ENCODE results near the gene S100A11.

The S100A11 gene

DNA sequence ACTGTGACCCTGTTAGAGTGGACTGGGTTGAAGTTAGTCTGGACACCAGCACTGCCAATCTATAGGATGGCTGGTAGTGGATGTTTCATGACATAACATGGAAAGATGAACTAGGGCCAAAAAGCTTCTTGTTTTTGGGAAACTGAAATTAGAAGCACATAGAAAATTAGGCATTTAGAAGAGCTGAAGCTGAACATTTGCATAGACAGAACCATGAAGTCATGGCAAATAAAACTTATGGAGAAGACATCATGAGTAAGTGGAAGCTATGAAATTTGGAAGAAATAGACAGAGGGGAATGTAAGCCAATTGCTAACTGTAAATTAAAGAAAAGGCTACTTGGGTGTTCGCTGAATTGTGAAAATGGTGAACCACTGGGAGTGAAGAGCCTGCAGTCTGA is 2.7 kb upstream of the S100A11 start:
- DNase-seq (ENCODE audit: low read depth) = no peak

DNA sequence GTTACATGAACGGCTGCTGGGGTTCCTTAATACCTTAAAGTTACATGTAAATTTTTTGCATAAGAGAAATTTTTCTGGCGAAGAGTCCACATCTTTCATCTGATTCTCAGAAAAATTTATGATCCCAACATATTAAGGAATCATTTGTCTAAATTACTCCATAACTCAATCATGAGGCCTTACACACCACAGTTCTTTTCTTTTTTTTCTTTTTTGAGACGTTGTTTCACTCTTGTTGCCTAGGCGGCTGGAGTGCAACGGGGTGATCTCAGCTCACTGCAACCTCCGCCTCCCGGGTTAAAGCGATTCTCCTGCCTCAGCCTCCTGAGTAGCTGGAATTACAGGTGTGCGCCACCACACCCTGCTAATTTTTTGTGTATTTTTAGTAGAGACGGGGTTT is 2.1 kb upstream of the S100A11 start:
- no peak for DNase-seq (ENCODE audit: low read depth)

DNA sequence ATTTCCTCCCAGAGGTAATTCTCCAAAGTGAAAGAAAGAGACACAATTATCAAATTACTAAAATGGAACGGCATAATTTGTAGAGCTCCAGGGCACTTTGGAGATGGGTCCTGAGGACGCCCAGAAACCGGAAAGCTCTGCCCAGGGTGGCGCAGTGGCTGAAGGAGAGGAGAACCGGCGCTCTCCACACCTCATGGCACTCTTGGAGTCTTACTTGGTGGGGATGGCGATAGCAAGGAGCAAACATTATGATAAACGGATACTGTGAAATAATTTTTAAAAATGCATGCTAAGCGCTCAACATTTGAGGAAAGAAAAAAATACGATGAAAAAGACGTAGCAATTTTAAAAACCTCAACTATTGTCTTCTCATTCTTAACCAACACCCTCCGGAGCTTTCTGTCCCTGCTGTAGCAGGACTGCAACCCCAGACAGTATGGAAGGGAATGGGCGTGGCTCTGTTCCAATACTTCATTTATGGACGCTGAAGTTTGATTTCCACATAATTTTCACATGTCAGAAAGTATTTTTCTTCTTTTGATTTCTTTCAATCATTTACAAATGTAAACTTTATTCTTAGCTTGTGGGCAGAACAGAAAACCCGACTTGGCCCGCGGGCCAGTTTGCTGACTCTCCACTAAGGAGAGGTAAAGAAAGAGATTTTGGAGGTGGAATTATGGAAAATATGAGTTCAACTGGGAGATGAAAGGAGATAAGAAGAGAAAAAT is 1.1 kb downstream of the S100A11 start:
- DNase-seq (ENCODE audit: low read depth) = no peak

DNA sequence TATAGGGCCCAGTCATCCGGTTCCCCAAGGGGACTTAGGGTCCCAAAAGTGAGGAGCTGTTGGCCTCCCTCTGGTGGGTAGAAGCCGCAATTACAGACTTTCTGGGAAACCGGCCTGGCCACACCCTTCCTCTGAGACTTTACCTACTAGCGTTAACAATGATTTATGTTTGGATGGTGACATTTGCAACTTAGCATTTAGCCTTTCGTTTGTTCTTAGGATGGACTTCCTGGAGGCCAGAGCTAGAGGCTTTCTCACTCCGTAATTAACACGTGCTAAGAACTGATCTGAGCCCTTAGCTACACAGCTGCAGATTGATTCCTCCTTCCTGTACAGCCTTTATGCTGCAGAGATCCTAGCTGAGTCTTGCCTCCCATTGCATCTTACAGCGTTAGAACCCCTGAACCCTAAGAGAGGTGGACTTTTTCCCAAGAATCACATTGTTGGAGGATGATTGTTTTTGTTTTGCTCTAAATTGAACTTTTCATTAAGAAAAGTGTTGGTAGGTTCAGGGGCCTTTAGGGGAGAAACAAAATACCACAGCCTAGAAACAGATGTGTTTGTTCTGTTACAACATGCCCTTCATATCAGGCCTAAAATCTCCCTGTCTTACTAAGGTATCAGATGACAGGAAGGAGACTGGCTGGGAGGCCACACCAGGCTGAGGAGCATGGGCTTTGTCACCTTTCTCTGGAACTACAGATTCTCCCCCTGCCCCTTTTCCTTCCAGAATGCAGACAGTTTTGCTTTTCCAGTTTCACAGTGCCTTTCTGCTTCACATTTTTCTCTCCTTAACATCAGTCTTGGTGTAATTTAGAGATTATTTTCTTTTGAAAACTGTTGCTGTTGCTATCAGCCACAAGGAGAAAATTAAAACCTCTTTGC is 1.9 kb downstream of the S100A11 start:
- peak; percentile 56 for DNase-seq (ENCODE audit: low read depth)

DNA sequence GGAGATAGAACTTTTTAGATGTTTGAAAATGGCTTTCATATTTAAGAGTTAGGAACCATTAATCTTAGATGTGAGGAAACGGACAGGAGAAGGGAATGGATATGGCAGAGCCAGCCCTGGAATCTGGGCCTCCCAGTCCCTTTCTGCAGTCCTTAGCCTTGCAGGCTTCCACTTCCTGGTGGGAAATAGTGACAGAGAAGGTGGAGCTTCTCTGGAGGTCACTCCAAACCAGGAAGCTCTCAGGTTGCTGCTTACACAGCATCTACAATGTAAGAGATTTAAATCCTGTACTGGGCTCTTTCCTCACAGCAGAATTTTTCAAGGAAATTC is 2.5 kb downstream of the S100A11 start:
- DNase-seq (ENCODE audit: low read depth) = no peak

DNA sequence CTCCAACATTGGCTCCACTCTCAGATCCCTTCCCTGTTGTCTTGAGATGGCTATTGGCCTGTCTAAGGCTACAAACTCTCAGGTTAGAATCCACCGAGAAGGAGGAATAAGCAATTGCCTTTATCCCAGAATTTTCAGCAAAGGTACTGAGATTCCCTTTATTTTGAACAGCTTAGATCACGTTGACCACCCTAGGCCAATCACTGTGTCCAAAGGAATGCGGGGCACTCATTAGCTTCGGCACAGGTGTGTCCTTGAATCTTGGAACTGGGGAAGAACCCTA is 6.9 kb downstream of the S100A11 start:
- no peak for DNase-seq (ENCODE audit: low read depth)

DNA sequence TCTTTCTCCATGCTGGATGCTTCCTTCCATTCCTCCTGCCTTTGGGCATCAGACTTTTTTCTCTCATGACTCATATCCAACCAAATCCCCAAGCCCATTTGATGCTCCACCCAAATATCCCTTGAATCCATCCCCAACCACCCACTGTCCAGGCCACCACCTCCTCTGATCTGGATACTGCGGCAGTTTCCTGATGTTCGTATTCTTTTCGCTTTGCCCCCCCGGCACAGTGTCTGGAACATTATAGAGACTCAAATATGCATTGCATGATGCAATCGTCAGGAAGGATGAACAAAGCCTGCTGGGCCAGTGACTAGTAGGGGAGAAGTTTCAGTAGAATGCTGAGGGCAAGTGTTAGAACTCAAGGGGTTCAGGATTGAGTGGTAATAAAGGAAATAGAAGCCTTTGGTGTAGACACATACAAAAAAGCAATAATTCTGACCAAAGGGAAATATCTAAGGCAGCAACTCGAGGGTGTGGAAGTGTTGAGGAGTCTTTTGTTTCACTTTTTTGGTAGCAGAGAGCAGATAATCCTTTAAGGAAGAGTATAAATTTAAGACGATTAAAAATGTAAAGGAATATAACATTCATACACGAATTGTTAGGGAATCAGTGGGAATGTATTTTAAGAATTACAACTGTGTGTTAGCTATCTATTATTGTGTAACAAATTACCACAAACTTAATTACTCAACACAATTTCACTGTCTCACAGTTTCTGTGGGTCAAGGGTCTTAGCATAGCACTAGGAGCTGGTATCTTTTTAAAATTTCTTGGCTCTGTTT is 7.5 kb downstream of the S100A11 start:
- no peak for DNase-seq (ENCODE audit: low read depth)

DNA sequence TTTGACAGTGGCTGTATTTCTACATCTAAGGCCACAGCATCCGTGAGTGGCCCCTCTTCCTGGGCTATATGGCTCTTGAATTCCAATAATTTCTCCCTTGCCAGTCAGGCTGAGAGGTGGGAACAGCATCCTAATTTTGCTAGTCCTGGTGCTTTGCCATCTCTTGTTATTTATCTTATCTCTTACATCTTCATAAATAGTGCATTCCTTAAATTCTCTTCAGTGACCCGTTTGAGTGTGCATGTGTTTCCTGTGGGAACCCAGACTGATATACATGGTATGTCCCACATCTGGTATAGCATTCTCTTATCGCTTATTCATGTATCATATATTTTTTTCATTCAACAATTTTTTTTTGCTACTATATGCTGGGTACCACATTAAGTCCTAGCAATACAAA is 9.9 kb downstream of the S100A11 start:
- DNase-seq (ENCODE audit: low read depth) = no peak

DNA sequence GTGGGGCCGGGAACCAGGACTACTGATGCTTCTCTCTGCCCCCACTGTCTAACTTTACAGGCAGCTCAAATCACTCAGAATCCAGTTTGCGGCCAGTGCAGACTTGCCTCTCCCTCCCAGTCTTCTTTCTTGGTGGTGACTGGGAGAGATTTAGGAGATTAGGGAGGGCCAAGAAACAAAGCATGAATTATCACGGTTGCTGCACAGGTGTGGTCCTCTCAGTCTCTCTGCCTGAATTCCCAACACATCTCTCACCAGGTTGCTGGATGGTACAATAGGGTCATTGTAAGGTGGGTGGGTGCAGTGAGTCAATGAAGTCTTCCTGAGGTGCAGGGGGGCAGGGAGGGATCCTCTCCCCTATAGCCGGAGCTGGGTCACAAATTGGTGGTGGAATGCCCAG is 12.6 kb downstream of the S100A11 start:
- no peak for DNase-seq (ENCODE audit: low read depth)

DNA sequence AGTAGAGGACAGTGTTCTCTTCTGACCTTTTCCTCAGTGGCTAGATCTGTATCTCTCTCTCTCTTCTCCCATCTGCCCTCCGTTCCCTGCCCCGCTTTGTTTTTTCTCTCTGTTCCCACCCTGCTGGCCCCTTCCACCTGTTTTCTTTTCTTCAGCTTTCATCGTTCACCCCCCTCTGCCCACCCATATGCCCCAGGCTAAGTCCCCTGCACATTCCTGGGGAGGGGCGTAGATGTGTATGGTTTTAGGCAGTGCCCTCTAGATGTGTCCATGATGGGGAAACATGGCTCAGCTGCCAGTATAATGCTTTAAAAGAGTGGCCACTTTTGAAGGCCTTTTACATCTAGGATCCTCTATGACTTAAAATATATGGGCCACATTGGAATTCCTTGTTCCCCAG is 13.6 kb downstream of the S100A11 start:
- no peak for DNase-seq (ENCODE audit: low read depth)

DNA sequence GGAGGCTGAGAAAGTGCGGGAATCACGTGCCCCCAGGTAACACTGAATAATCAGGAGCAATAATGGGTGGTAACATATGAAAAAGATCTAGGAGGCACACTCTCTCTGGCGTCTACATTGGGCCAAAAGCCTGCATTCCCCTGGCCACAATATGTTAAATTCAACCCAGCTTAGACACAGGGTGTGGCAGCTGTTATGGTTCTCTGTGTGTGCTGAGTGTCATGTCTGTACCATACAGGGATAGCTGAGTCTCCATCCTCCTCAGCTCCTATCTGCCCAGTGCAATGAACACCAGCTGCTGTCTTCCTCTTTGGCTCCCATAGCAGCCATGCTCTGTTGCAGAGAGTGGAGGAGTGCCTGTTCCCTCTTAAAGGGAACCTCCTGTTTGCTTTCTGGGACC is 14.3 kb downstream of the S100A11 start:
- no peak for DNase-seq (ENCODE audit: low read depth)

DNA sequence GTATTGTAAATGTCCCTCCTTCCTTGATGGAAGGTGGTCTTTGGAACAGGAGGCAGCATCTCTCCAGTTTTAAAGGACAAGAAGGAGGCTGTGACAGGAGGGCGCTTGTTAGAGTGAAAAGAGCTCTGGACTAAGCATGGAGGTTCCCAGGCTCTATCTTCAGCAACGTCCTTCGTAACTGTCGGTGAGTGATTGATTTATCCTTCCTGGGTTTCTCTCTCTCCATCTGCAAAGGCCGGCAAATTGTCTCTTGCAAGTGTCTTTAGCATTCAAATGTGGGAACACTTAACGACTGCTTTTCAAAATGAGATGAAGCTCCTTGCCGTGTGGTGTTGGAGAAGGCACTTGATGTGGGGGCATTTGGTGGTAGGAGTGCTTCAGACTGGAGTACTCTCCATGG is 15.2 kb downstream of the S100A11 start:
- DNase-seq (ENCODE audit: low read depth) = no peak

DNA sequence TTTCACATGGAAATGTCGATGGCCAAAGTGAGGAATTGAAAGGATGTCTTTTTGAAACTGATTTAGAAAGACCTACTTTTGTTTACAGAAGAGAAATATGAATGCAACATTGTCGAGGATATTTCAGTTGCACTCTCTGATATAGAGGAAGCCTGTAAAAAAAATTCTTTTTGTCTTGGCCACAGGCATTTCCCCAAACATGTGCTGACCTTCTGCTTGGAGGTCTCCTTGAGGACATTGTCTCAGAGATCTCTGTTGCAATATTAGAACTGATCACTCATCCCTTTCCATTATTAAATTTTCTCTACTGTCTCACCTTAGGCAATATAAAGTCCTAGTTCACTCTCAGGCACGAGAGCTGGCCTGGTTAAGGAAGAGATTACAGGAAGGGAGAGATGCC is 16.0 kb downstream of the S100A11 start:
- no peak for DNase-seq (ENCODE audit: low read depth)

DNA sequence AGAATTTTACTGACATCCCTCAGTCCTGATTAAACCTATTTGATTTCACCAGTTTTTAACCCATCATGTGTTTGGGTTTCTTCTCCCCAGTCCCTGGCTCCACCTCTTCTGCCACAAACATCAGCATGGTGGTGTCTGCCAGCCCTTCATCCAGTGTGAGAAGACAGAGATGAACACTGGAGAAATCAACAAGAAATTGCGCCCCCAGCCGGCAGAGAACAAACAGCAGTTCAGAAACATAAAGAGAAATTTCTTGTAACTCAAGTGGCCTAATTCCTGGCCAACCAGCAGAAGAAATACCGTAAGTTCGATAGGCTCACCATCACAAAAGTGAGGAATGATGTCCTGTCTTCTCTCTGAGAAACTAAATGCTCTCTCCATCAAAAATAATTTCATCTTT is 18.3 kb downstream of the S100A11 start:
- DNase-seq (ENCODE audit: low read depth) = no peak

DNA sequence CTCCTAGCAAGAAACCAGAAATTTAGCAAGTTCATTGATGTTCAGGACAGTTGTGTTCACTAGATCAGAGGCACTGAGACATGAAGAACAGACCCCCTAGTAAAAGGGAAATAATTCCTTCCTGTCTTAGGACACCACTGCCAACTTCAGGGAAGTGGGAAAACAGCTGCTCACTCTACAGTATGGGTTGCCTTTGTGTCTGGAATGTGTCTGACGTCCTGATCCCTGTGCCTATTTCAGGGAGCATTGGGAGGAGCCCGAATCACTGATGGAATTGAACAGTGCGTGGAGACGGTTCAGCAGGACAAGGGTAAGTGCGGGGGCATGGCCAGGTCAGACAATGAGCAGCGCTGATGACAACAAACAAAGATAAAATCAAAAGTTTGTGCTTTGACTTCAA is 21.0 kb downstream of the S100A11 start:
- DNase-seq (ENCODE audit: low read depth) = no peak

DNA sequence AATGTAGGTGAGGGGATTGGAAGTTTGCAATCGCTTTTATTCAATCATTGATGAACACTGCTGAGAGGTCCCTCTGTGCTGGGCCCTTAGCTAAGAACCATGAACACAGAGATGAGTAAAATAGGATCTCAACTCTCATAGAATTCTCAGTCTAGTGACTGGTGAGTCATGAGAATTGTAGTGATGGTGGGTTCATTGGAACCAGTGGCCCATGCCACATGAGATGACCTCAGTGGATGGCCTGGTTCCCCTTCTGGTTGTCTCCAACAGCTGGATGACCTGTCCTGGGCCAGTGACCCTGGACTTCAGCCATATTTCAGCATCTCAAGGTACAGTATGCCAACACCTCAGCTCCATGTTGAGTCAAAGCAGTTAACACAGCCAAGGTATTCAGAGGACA is 21.9 kb downstream of the S100A11 start:
- DNase-seq (ENCODE audit: low read depth) = no peak

DNA sequence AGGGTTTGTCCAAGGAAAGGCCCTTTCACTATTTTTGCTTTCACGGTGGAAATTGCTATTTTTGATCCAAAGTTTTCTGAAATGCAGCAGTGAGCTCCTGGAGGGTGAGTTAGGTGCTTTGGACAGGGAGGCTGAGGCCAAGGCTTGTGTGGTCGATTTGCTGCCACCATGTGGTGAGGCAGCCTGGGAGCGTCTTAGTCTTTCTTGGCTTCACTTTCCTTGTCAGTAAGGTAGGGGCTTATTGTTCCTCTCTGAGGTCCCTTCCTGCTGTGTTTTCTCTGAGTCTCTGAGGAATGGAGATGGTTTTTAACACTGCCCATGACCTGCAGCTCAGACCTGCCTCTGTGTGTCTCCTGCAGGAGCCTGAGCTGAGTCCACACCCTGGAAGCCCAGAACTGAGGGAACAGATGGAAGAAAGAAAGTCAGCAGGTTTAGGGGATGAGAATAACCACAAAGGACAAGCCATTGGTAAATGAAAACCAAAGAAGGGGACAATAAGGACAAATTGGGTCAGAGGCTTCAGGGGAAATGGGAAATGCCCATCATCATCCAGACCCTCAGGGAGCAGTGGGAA is 23.1 kb downstream of the S100A11 start:
- no peak for DNase-seq (ENCODE audit: low read depth)

DNA sequence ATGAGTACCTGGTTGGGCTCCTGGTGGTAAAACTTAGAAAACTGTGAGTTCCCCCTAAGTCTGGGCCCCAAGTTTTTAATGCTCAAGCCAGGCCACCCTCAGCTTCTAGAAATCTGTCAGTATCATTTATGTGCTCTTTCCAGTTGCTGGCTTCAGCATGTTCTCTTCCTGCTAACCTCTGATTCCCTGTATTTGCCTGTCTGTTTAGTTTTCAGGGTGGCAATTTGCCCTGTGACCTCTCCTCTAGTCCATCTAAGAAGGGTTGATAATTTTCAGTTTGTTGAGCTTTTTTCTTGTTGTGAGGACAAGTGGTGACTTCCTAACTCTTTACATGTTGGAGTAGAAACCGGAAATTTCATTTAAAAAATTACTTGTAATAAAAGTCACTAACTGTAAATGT is 27.1 kb downstream of the S100A11 start:
- DNase-seq (ENCODE audit: low read depth) = no peak

DNA sequence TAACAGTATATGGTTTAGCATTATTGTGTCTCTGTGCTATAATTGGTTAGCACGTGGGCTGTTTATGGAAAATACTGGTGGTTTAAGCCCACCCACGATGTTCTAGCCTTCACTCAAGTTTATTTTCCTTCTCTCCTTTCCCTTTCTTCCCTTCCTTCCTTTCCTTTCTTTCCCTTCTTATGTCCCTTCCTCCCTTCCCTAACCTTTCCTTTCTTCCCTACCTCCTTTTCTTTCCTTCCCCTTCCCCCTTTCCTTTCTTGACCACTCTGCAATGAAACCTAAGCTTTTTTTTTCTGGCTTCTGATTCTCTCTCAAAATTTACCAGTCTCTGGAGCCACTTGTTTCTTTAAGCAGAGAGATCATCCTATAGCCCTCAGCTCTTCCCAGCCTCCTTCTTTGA is 29.8 kb downstream of the S100A11 start:
- DNase-seq (ENCODE audit: low read depth) = no peak

DNA sequence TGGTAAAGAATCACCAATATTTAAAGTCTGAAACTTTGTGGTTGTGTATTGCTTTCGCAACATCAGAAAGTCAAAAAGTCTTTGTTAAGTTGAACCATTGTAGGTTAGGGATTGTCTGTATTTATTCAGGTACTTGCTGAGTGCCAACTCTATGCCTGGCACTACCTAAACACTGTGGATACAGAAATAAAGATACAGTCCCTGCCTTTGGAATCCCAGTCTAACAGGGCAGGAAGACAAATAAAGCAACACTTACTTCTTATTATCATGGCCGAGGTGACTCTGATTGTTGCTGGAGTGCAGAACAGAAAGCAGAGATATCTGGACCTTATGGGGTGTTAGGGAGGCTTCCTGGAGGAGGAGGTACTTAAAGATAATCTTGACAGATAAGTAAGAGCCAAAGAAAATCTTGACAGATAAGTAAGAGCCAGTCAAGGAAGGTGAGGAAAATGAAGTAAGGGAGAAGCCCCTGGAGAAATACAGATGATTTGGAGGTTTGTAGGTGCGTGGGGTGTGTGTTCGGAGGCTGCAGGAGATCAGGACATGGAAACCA is 31.4 kb downstream of the S100A11 start:
- DNase-seq (ENCODE audit: low read depth) = no peak

DNA sequence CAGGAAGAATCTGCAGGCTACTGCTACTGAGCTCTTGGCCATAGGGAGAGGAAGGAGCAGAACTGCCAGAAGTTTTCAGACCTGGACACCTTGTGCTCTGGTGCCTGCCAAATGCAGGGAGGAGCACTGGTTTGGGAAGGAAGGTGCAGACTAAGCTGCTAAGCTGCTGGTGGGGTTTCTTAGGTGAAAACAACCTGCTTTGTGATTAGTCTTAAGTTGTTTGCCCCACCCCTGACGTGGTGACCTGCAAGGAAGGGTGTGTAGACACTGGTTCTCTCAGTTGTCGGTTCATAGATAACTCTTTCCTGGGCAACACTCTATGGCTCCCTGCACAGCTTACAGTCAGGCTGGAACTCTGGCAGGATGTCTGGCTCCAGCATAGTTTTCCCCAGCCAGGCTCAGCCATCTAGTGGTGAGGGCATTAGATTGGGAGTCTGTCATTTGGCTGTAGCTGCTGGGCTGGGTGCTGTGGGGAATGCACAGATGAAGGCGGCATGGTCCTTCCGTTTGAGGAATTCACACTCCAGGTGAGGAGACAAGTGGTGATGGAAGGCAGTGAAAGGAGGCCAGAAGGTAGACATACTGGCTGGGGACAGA is 32.9 kb downstream of the S100A11 start:
- no peak for DNase-seq (ENCODE audit: low read depth)

DNA sequence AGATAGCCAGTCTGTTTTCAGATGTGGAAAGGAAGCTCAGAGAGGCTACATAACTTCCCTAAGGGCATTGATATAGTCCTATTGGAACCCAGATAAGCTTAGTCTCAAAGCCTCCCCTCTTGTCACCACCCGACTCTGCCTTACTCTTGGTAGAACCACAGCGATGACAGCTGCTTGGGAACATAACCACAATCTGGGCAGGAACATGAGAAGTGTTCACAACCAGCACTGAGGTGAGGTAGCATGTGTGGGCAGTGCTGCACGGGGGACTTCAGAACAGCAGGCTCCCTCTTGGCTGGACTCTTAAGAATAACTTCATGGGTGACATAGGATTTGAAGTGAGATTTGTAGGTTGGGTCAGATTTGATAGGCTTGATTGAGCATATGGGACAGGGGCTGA is 33.8 kb downstream of the S100A11 start:
- DNase-seq (ENCODE audit: low read depth) = no peak
